H1 (cell line): Measurements from ENCODE around the gene DPYD. TPM values are rescaled to one million over a fixed set of nuclear protein-coding genes. Genes with fewer than 3 reads are reported as not detected.

Source experiments
- CTCF ChIA-PET: fragments of 300-600 bp; sonication (Branson Sonifier 250); formaldehyde crosslinking; loops from one replicate; lab custom pipeline; 2021; ENCODE audit not compliant: partially characterized antibody; lab: Charles Lee
- POLR2A ChIA-PET: fragments of 300-600 bp; sonication (Branson Sonifier 250); formaldehyde crosslinking; loops from one replicate; lab custom pipeline; 2021; ENCODE audit warnings: inconsistent platforms; ENCODE audit not compliant: partially characterized antibody; lab: Charles Lee
- DNase-seq, 2 experiments: peaks; one replicate each; pipeline versions ENCODE4 v3.0.0 to v3.0.0-alpha.2; 2010 to 2022; ENCODE audit warnings: low spot score in 2 of 2, low read depth in 1 of 2, mixed read lengths in 1 of 2
- FAIRE-seq: peaks from 2 replicates; lab custom pipeline; 2011; peaks lifted over from hg19 to GRCh38; lab: Jason Lieb, UNC
- H2AFZ ChIP-seq: 2 replicates; pipeline ENCODE4 v1.8.1; 2012; ENCODE audit warnings: low read length, inconsistent platforms
- H2AK5ac ChIP-seq: 2 replicates; pipeline ENCODE4 v1.6.1; 2013; ENCODE audit warnings: low read depth, low read length
- H2BK120ac ChIP-seq: replicated peaks from 2 replicates; pipeline ENCODE3; 2013; ENCODE audit warnings: low read depth, low read length, inconsistent platforms
- H2BK12ac ChIP-seq: 2 replicates; pipeline ENCODE4 v1.6.1; 2013; ENCODE audit warnings: low read depth, low read length
- H2BK15ac ChIP-seq: 2 replicates; pipeline ENCODE4 v1.6.1; 2013; ENCODE audit warnings: low read length
- H2BK20ac ChIP-seq: 2 replicates; pipeline ENCODE4 v1.6.1; 2013; ENCODE audit warnings: low read length
- H2BK5ac ChIP-seq: 2 replicates; pipeline ENCODE4 v1.6.1; 2013; ENCODE audit warnings: low read depth, low read length
- H3K14ac ChIP-seq: 2 replicates; pipeline ENCODE4 v1.6.1; 2013; ENCODE audit warnings: inconsistent platforms; ENCODE audit not compliant: insufficient read length
- H3K18ac ChIP-seq: 2 replicates; pipeline ENCODE4 v1.6.1; 2013; ENCODE audit warnings: low read length; ENCODE audit errors: extremely low read depth
- H3K23ac ChIP-seq: 2 replicates; pipeline ENCODE4 v1.6.1; 2013; ENCODE audit warnings: inconsistent platforms; ENCODE audit not compliant: insufficient read length
- H3K23me2 ChIP-seq: 2 replicates; pipeline ENCODE4 v1.6.1; 2013; ENCODE audit warnings: low read depth, low read length
- H3K27ac ChIP-seq: 2 replicates; pipeline ENCODE4 v1.6.1; 2011; ENCODE audit warnings: low read depth, low read length, inconsistent platforms
- H3K27me3 ChIP-seq, 4 experiments: replicated peaks in 1 of 4; 1 replicate in 1 of 4; 2 replicates in 3 of 4; pipeline versions ENCODE4 v1.6.1 to v1.8.1; 2011 to 2013; ENCODE audit warnings: low read length in 3 of 4, mild to moderate bottlenecking in 3 of 4, inconsistent platforms in 2 of 4, mixed read lengths in 2 of 4, moderate library complexity in 1 of 4; ENCODE audit not compliant: control insufficient read depth in 3 of 4, insufficient read depth in 3 of 4; ENCODE audit errors: extremely low read depth in 1 of 4
- H3K36me3 ChIP-seq, 4 experiments: 2 replicates each; pipeline versions ENCODE4 v1.6.1 to v1.8.1; 2011 to 2013; ENCODE audit warnings: mild to moderate bottlenecking in 4 of 4, low read length in 3 of 4, moderate library complexity in 2 of 4, control low read depth in 1 of 4, inconsistent platforms in 1 of 4; ENCODE audit not compliant: insufficient read depth in 4 of 4, control insufficient read depth in 2 of 4
- H3K4ac ChIP-seq: replicated peaks from 2 replicates; pipeline ENCODE3; 2013; ENCODE audit warnings: low read length, low read depth, mixed read lengths, inconsistent platforms; ENCODE audit not compliant: insufficient read length
- H3K4me1 ChIP-seq, 4 experiments: replicated peaks in 1 of 4; 1 replicate in 1 of 4; 2 replicates in 3 of 4; pipeline versions ENCODE4 v1.6.1 to v1.8.1; 2011 to 2013; ENCODE audit warnings: low read length in 3 of 4, inconsistent platforms in 2 of 4, mixed read lengths in 1 of 4; ENCODE audit not compliant: insufficient read depth in 4 of 4, control insufficient read depth in 3 of 4
- H3K4me2 ChIP-seq, 2 experiments: 2 replicates each; pipeline versions ENCODE4 v1.6.1 to v1.8.1; 2011 to 2013; ENCODE audit warnings: low read depth in 2 of 2, low read length in 2 of 2, control low read depth in 1 of 2, inconsistent platforms in 1 of 2, mild to moderate bottlenecking in 1 of 2; ENCODE audit not compliant: insufficient read depth in 1 of 2
- H3K4me3 ChIP-seq, 4 experiments: fragments of 200-600, 300-600 bp in 1 of 4; sonication (generic), shearing (Covaris generic), sonication (Bioruptor Twin) in 1 of 4; 2 replicates each; pipeline versions ENCODE4 v1.5.1 to v1.8.1; 2011 to 2016; ENCODE audit warnings: low read length in 4 of 4, low read depth in 3 of 4, control low read depth in 2 of 4, inconsistent platforms in 2 of 4, mild to moderate bottlenecking in 2 of 4, mixed read lengths in 1 of 4, moderate library complexity in 1 of 4; ENCODE audit not compliant: insufficient read depth in 2 of 4; ENCODE audit errors: extremely low read depth in 1 of 4
- H3K56ac ChIP-seq: replicated peaks from 2 replicates; pipeline ENCODE3; 2013; ENCODE audit warnings: low read depth, mild to moderate bottlenecking, mixed read lengths, low read length, inconsistent platforms; ENCODE audit not compliant: insufficient read length
- H3K79me1 ChIP-seq: 2 replicates; pipeline ENCODE4 v1.6.1; 2013; ENCODE audit warnings: low read depth, low read length, control low read depth
- H3K79me2 ChIP-seq, 2 experiments: 2 replicates each; pipeline versions ENCODE4 v1.6.1 to v1.8.1; 2012 to 2013; ENCODE audit warnings: low read length in 2 of 2, mild to moderate bottlenecking in 2 of 2, inconsistent platforms in 1 of 2; ENCODE audit not compliant: insufficient read depth in 2 of 2, control insufficient read depth in 1 of 2
- H3K9ac ChIP-seq, 4 experiments: replicated peaks in 1 of 4; 1 replicate in 1 of 4; 2 replicates in 3 of 4; pipeline versions ENCODE4 v1.6.1 to v1.8.1; 2011 to 2013; ENCODE audit warnings: low read depth in 3 of 4, low read length in 3 of 4, control low read depth in 2 of 4, mild to moderate bottlenecking in 2 of 4, moderate library complexity in 2 of 4, inconsistent platforms in 1 of 4; ENCODE audit errors: extremely low read depth in 1 of 4
- H3K9me3 ChIP-seq, 2 experiments: 2 replicates each; pipeline versions ENCODE4 v1.6.1 to v1.8.1; 2012 to 2013; ENCODE audit warnings: mild to moderate bottlenecking in 2 of 2, moderate library complexity in 2 of 2, control low read depth in 1 of 2, inconsistent platforms in 1 of 2, low read depth in 1 of 2, low read length in 1 of 2, mixed read lengths in 1 of 2; ENCODE audit not compliant: insufficient read depth in 2 of 2
- H4K20me1 ChIP-seq, 2 experiments: replicated peaks in 1 of 2; 2 replicates each; pipeline versions ENCODE3 to v1.8.1; 2011 to 2013; ENCODE audit warnings: inconsistent platforms in 2 of 2, low read length in 2 of 2, mild to moderate bottlenecking in 1 of 2; ENCODE audit not compliant: insufficient read depth in 2 of 2, control insufficient read depth in 1 of 2
- H4K5ac ChIP-seq: 2 replicates; pipeline ENCODE4 v1.6.1; 2013; ENCODE audit warnings: low read length, low read depth, mixed read lengths, inconsistent platforms; ENCODE audit not compliant: insufficient read length
- H4K8ac ChIP-seq: 2 replicates; pipeline ENCODE4 v1.8.0; 2013; ENCODE audit warnings: mild to moderate bottlenecking, moderate library complexity, low read length, inconsistent platforms; ENCODE audit not compliant: insufficient read depth; ENCODE audit errors: extremely low read depth
- H4K91ac ChIP-seq: replicated peaks from 2 replicates; pipeline ENCODE3; 2013; ENCODE audit warnings: low read length, mixed read lengths, inconsistent platforms; ENCODE audit not compliant: insufficient read length
- EGR1 ChIP-seq: IDR thresholded peaks from 2 replicates; pipeline ENCODE4 v1.6.1; 2011; ENCODE audit warnings: low read depth, low read length, borderline replicate concordance
- EZH2 ChIP-seq: fragments of 200-600 bp; sonication (generic); IDR thresholded peaks from 2 replicates; pipeline ENCODE4 v1.7.1; 2012; ENCODE audit warnings: low read depth, mild to moderate bottlenecking, moderate library complexity, low read length, inconsistent platforms; ENCODE audit not compliant: severe bottlenecking
- NRF1 ChIP-seq: IDR thresholded peaks from 2 replicates; pipeline ENCODE4 v1.6.1; 2011; ENCODE audit warnings: mild to moderate bottlenecking, low read depth, low read length, improper control_type of control experiment
- POLR2A ChIP-seq, 2 experiments: IDR thresholded peaks; 1 replicate in 1 of 2; 2 replicates in 1 of 2; pipeline ENCODE4 v1.6.1; 2011; ENCODE audit warnings: low read depth in 2 of 2, low read length in 2 of 2, mild to moderate bottlenecking in 2 of 2; ENCODE audit errors: control extremely low read depth in 1 of 2
- WGBS, 2 experiments: shearing (Covaris generic) in 1 of 2; methylation state at CpG; one replicate each; pipeline versions ENCODE4 v1.1.6 to v1.1.7; 2013 to 2015; ENCODE audit warnings: low lambda C conversion rate in 2 of 2, mixed read lengths in 2 of 2, inconsistent platforms in 1 of 2, low coverage in 1 of 2, missing lambda C conversion rate in 1 of 2; ENCODE audit not compliant: insufficient replicate concordance in 2 of 2, insufficient coverage in 1 of 2, insufficient read length in 1 of 2; ENCODE audit errors: extremely low coverage in 1 of 2, missing lambda C conversion rate in 1 of 2; 5-methylcytosine and 5-hydroxymethylcytosine counted together
- polyA plus RNA-seq, 7 experiments: library from polyadenylated mRNA; depleted of rRNA in 3 of 7; stranded (reverse) in 5 of 7; unstranded in 2 of 7; fragments of >200 nt in 5 of 7; fragments of 200-250 nt in 2 of 7; gene quantifications; 1 replicate in 5 of 7; 2 replicates in 1 of 7; 4 replicates in 1 of 7; pipeline versions ENCODE4 v1.2.1 to v1.2.3, GENCODE V29; 2011 to 2013; ENCODE audit warnings: missing spikeins in 2 of 7, mixed read lengths in 2 of 7
- total RNA-seq: library from RNA; stranded (reverse); fragmentation: NEBNext Ultra II Directional; extraction: Animal tissue kit (Norgen Biotek cat#: 25700); gene quantifications from 2 replicates; pipeline ENCODE4 v1.2.1, GENCODE V29; 2021

DPYD gene
- total and polyA plus RNA-seq, 2 of the 8 experiments (the other 6 are each of a cell fraction or from before 2014, with no cell fraction given) = 0.29 to 0.73 TPM

DNA sequence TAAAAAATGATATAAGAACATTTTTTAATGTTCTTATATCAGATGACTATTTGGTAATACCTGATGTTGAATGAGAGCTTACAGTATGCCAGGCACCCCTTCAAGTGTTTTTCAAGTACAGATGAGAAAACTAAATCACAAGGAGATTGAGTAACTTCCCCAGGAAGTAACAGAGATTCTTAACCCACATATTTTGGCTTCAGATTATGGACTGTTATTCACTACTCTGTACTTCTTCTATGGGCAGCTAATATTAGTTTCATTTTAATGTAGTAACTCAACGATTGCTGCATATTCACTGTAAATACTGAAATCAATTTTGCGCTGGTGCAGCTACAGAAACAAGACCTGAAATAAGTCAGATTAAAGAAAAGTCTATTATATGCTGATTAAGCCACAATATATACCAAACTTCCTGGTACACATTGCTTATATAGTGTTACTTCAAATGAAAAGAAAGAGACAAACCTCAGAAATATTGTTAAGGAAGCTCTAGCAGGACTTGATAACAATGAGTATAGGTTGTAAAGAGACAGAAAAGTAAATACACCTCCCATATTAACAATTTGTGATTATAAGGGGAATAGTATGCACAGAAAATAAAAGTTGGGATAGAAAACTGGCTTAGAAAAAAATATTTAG lies 19.7 kb downstream of the DPYD start:
- Histone ChIP-seq H4K91ac (no peak overlapping the region), H2AK5ac (no peak overlapping the region), H4K5ac (no peak overlapping the region), H3K27ac (no peak overlapping the region), H3K23me2 (no peaks in the 10 kb centered on the region), H3K14ac (no peak overlapping the region), H3K9ac (no peak overlapping the region), H3K9me3 (no peaks in the 10 kb centered on the region), H2BK20ac (no peak overlapping the region), H3K36me3 (no peaks in the 10 kb centered on the region), H3K4me2 (no peak overlapping the region), H3K23ac (no peak overlapping the region), H2BK120ac (no peak overlapping the region), H3K27me3 (no peaks in the 10 kb centered on the region), H3K79me1 (no peaks in the 10 kb centered on the region), H4K8ac (no peak overlapping the region), H2BK15ac (no peak overlapping the region), H3K79me2 (no peaks in the 10 kb centered on the region), H3K56ac (no peak overlapping the region), H3K4me1 (no peaks in the 10 kb centered on the region), H3K18ac (no peak overlapping the region), H2AFZ (no peak overlapping the region), H2BK5ac (no peak overlapping the region), H3K4ac (no peak overlapping the region), H2BK12ac (no peak overlapping the region), H4K20me1 (no peaks in the 10 kb centered on the region), H3K4me3 (no peak overlapping the region)
- 91% methylated on average over 2 of the region's 2 CpGs; no CpG with 5 or more reads in 1 of the 2 experiments for WGBS, 2 experiments
- DNase-seq (no peak), FAIRE-seq (no peak)
- ChIA-PET CTCF (no interaction called here), POLR2A (no interaction called here)
- TF ChIP-seq EGR1 = no peak
- no peak for TF ChIP-seq EZH2
- TF ChIP-seq NRF1 = no peak
- no peak for TF ChIP-seq POLR2A (IDR thresholded peaks at IDR 0.05; ENCODE audit: control extremely low read depth in 1 of 2, low read depth in 2 of 2, low read length in 2 of 2)
